Thyroid gland (tissue), 4 donors: ENCODE data around the gene EYA3. TPM values are rescaled to one million over a fixed set of nuclear protein-coding genes. Genes with fewer than 3 reads are reported as not detected.

Experiments
- DNase-seq, 2 donors: peaks; one replicate each; pipeline ENCODE4 v3.0.0-alpha.2; 2019
- H3K27ac ChIP-seq, 3 donors: fragments of 200-600 bp; sonication (generic); 1 replicate in 2 of 3; 2 replicates in 1 of 3; pipeline ENCODE4 v1.5.1; 2016 to 2019; ENCODE audit warnings: mild to moderate bottlenecking in 1 of 3, moderate library complexity in 1 of 3
- H3K27me3 ChIP-seq: fragments of 200-600 bp; sonication (generic); one replicate; pipeline ENCODE4 v1.5.1; 2019
- H3K36me3 ChIP-seq, 2 donors: fragments of 200-600 bp; sonication (generic); one replicate each; pipeline ENCODE4 v1.5.1; 2016 to 2019
- H3K4me1 ChIP-seq, 2 donors: fragments of 200-600 bp; sonication (generic); one replicate each; pipeline ENCODE4 v1.5.1; 2017 to 2019
- H3K4me3 ChIP-seq, 3 donors: fragments of 200-600 bp; sonication (generic); replicated peaks in 1 of 3; 1 replicate in 2 of 3; 2 replicates in 1 of 3; pipeline ENCODE4 v1.5.1; 2016; ENCODE audit warnings: mild to moderate bottlenecking in 1 of 3
- H3K9me3 ChIP-seq: fragments of 200-600 bp; sonication (generic); one replicate; pipeline ENCODE4 v1.5.1; 2017
- POLR2A ChIP-seq, 2 donors: fragments of 450-650 bp; IDR thresholded peaks; one replicate each; pipeline ENCODE4 v1.6.1; 2017; ENCODE audit warnings: antibody characterized with exemption in 2 of 2, mild to moderate bottlenecking in 2 of 2, moderate library complexity in 1 of 2
- WGBS, 2 donors: methylation state at CpG; one replicate each; pipeline ENCODE4 v1.1.5; 2017; 5-methylcytosine and 5-hydroxymethylcytosine counted together
- intact Hi-C: fragments of 100-400 bp; cut with DNase I; formaldehyde crosslinking; loops from one replicate; pipeline ENCODE4 v1.15.1; 2023
- total RNA-seq, 4 donors: library from RNA; depleted of rRNA; stranded (reverse); fragments of >200 nt; gene quantifications; one replicate each; pipeline ENCODE4 v1.2.3, GENCODE V29; 2016
- TF ChIP-seq, protein P1 (sequence below), 6 experiments: fragments of 200-600 bp in 3 of 6; fragments of 450-650 bp in 3 of 6; sonication (generic) in 3 of 6; IDR thresholded peaks; one replicate each; pipeline ENCODE4 v1.5.1; 2016 to 2019; ENCODE audit warnings: antibody characterized with exemption in 6 of 6, mild to moderate bottlenecking in 2 of 6, inconsistent platforms in 1 of 6, moderate library complexity in 1 of 6

The EYA3 gene
- total RNA-seq, 4 donors from 2014 or later, result 19.3 to 27.7 (median 20.0) TPM

DNA sequence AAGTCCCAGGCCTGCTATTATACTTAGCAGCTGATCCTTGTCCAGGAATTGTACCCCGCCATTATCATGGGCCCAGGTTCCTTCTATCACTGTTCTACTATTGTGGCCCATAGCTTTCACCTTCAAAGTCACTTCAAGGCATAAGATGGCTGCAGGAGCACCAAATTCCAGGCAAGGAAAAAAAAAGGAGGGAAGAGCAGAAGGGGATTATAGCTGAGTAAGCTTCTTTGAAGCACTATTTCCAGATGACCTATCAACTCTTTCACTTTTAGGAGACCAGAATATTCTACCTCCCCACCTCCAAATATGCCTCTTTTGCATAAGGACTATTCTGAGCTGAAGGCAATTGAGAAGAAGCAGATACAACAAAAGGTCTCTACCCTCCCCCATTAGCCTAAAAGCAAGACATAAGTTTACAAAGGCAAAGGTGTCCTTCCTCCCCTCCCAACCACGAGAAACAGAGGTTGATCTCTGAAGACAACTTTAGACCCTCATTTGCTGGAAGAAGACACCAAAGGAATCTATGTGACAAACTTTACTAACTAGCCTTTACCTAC lies 46.3 kb upstream of the EYA3 start:
- no peaks in the 10 kb centered on the region for H3K36me3 ChIP-seq
- intact Hi-C loops, result no loop called here
- H3K4me1 ChIP-seq, result peaks cover 24 to 28% of the 10 kb centered on the region in 2 donors
- no peak for DNase-seq
- TF ChIP-seq POLR2A (IDR thresholded peaks at IDR 0.05), result no peak
- TF ChIP-seq, protein P1, sequence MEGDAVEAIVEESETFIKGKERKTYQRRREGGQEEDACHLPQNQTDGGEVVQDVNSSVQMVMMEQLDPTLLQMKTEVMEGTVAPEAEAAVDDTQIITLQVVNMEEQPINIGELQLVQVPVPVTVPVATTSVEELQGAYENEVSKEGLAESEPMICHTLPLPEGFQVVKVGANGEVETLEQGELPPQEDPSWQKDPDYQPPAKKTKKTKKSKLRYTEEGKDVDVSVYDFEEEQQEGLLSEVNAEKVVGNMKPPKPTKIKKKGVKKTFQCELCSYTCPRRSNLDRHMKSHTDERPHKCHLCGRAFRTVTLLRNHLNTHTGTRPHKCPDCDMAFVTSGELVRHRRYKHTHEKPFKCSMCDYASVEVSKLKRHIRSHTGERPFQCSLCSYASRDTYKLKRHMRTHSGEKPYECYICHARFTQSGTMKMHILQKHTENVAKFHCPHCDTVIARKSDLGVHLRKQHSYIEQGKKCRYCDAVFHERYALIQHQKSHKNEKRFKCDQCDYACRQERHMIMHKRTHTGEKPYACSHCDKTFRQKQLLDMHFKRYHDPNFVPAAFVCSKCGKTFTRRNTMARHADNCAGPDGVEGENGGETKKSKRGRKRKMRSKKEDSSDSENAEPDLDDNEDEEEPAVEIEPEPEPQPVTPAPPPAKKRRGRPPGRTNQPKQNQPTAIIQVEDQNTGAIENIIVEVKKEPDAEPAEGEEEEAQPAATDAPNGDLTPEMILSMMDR (IDR thresholded peaks at IDR 0.05), result no peak
- 87 to 93% methylated on average over 2 of the region's 2 CpGs for WGBS, 2 donors
- no peak overlapping the region for H3K4me3 ChIP-seq
- H3K27ac ChIP-seq, result peak overlapping the region; percentile 75 to 91 (median 77)
- H3K9me3 ChIP-seq, result no peaks in the 10 kb centered on the region
- H3K27me3 ChIP-seq, result no peaks in the 10 kb centered on the region

DNA sequence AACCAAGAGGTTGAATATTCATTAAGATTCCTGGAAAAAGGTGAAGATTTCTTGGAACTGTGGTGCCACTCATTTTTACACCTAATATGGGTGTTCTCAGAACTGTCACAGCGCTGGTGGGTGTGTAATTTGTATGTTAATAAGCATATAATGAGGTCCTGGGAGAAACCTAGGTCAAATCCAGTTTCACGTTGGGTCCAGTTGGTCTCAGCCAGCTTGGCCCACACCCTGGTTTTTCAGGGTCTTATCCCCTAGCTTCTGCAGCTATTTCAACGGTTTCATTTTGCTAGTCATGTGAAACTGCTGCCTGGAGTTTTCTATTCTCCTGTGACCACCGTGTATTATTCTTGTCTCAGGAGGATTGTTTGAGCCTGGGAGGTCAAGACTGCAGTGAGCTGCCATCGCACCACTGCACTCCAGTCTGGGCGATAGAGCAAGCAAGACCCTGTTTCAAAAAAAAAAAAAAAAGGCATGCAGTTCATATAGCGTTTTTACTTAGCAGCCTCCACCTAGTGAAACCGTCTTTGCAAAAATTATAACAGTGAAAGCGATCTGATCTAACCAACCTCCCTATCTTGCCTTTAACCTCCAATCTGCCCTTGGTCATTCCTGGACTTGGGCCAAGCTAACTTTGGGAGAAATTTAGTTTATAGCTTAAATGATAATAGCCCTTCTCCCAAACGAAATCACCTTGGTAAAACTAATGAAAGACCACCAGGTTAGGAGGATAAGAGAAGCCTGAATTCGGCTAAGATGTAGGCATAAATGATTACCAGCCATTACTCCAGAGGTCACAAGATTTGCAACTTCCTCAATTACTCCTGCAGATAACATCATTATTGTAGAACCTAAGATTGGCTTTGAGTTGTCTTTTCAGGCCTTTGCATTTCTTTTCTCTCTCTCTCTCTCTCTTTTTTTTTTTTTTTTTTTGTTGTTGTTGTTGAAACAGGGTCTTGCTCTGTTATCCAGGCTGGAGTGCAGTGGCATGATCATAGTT lies 44.1 kb upstream of the EYA3 start:
- TF ChIP-seq, protein P1 (IDR thresholded peaks at IDR 0.05), result no peak
- no peak for TF ChIP-seq POLR2A (IDR thresholded peaks at IDR 0.05)
- Histone ChIP-seq H3K27ac (peak overlapping the region; percentile 37 to 49 (median 49)), H3K36me3 (no peaks in the 10 kb centered on the region), H3K4me3 (no peak overlapping the region), H3K9me3 (no peaks in the 10 kb centered on the region), H3K4me1 (peaks cover 24 to 38% of the 10 kb centered on the region in 2 donors), H3K27me3 (no peaks in the 10 kb centered on the region)
- DNase-seq, result peak; percentile 61 to 68
- WGBS, 2 donors, result 44 to 51% methylated on average over 11 of the region's 11 CpGs
- intact Hi-C loops, result no loop called here

DNA sequence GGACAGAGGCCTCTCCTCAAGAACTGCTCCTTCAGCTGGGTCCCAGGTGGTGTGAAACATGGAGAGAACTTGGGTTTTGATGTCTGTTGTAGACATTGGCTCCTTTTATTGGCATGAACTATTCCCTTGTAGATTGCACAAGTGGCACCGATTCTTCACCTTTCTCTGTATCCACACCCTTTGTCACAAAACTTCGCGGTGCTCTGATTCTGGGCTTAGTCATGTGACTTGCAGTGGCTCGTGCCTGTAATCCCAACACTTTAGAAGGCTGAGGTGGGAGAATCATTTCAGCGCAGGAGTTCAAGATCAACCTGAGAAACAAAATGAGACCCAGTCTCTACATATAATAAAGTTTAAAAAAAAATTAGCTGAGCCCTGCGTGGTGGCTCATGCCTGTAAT lies 42.5 kb upstream of the EYA3 start:
- no peaks in the 10 kb centered on the region for H3K27me3 ChIP-seq
- DNase-seq, result peak in 1 of 2 donors; percentile 33
- TF ChIP-seq, protein P1 (IDR thresholded peaks at IDR 0.05), result no peak
- peaks cover 18 to 35% of the 10 kb centered on the region in 2 donors for H3K4me1 ChIP-seq
- H3K9me3 ChIP-seq, result no peaks in the 10 kb centered on the region
- intact Hi-C loops, result no loop called here
- no peaks in the 10 kb centered on the region for H3K36me3 ChIP-seq
- WGBS, 2 donors, result 58 to 59% methylated on average over 6 of the region's 6 CpGs
- H3K4me3 ChIP-seq, result no peak overlapping the region
- H3K27ac ChIP-seq, result no peak overlapping the region

DNA sequence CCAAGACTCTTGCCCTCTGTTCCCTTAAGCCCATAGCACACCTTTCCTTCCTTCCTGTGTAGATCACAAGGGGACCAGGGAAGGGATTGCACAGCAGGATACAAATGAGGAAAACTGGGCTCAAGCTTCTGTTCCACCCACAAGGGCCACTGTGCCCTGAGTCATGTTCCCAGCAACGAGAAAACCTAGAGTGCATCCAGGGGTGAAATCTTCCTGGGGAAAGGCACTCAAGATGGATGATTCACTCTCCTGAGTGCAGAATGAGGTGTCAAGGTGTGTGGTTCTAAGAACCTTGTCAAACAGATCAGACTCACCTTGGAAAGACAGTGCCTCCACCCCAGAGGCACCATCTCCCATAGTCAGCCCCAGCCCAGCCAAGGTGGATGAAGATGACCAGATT lies 40.7 kb upstream of the EYA3 start:
- intact Hi-C loops, result no loop called here
- Histone ChIP-seq H3K27ac (peak overlapping the region; percentile 31 to 42 (median 32)), H3K4me3 (no peak overlapping the region), H3K36me3 (no peaks in the 10 kb centered on the region), H3K9me3 (no peaks in the 10 kb centered on the region), H3K4me1 (peaks cover 9 to 33% of the 10 kb centered on the region in 2 donors), H3K27me3 (no peaks in the 10 kb centered on the region)
- no peak for TF ChIP-seq POLR2A (IDR thresholded peaks at IDR 0.05)
- TF ChIP-seq, protein P1 (IDR thresholded peaks at IDR 0.05), result no peak
- DNase-seq, result peak; percentile 62 to 73
- 17% methylated on average over 1 of the region's 1 CpG; no CpG with 5 or more reads in 1 of the 2 donors for WGBS, 2 donors
